ENCODE data around the gene SH3YL1. TPM values are rescaled to one million over a fixed set of nuclear protein-coding genes. Genes with fewer than 3 reads are reported as not detected.

SH3YL1 gene
- total RNA-seq, 1 experiment from 2014 or later = 84.7 TPM

DNA sequence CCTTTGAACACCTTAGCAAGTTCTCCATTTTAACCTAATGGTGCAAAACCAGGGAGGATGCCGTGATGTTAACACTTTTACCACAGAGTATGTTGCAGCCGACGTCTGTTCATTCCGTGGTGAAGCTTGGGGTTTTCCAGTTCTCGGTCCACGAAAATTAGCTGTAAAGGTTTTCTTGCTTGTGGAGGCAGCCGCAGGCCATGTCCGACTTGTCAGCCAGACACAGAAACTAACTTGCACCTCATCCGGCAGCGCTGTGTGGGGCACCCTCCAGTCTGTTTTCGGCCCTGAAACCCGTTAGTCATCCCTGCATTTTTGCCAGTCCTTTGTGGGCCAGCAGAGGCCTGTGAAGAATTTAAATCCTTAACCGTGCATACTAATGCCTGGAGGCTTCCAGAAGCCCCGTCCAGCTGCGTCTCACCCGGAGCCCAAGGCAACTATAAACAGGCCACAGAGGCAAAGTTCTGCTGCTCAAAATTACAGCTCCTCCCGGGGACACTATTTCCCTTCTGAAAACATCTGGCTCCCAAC lies 70.6 kb downstream of the SH3YL1 start:
- ChIA-PET CTCF (no interaction called here), POLR2A (ENCODE audit: unreplicated experiment) (no interaction called here)
- Histone ChIP-seq H2AFZ (no peak overlapping the region), H3K27ac (no peak overlapping the region), H3K4me1 (replicated peaks; ENCODE audit: insufficient read depth) (no peaks in the 10 kb centered on the region), H3K4me3 (no peak overlapping the region), H3K9me2 (ENCODE audit: insufficient read depth) (0 out of 2 replicates have a peak, but pooled peaks cover 5% of the 10 kb centered on the region), H3K36me3 (ENCODE audit: low read depth) (no peaks in the 10 kb centered on the region), H4K20me1 (ENCODE audit: insufficient read depth) (no peaks in the 10 kb centered on the region), H3K9me3 (ENCODE audit: insufficient read depth, low read depth) (no peaks in the 10 kb centered on the region), H3F3A (ENCODE audit: insufficient read depth, low read depth) (no peaks in the 10 kb centered on the region), H3K79me2 (ENCODE audit: low read depth) (no peaks in the 10 kb centered on the region), H3K27me3 (ENCODE audit: insufficient read depth, low read depth) (no peaks in the 10 kb centered on the region), H3K4me2 (no peak overlapping the region)
- intact Hi-C loops (cut with micrococcal nuclease; ENCODE audit: unreplicated experiment) = no loop called here
- TF ChIP-seq, protein P1, sequence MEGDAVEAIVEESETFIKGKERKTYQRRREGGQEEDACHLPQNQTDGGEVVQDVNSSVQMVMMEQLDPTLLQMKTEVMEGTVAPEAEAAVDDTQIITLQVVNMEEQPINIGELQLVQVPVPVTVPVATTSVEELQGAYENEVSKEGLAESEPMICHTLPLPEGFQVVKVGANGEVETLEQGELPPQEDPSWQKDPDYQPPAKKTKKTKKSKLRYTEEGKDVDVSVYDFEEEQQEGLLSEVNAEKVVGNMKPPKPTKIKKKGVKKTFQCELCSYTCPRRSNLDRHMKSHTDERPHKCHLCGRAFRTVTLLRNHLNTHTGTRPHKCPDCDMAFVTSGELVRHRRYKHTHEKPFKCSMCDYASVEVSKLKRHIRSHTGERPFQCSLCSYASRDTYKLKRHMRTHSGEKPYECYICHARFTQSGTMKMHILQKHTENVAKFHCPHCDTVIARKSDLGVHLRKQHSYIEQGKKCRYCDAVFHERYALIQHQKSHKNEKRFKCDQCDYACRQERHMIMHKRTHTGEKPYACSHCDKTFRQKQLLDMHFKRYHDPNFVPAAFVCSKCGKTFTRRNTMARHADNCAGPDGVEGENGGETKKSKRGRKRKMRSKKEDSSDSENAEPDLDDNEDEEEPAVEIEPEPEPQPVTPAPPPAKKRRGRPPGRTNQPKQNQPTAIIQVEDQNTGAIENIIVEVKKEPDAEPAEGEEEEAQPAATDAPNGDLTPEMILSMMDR (conservative IDR thresholded peaks at IDR 0.05) = no peak
- no peak for TF ChIP-seq EZH2 (IDR thresholded peaks at IDR 0.05; ENCODE audit: low read depth)
- BruUV-seq (replicated peaks) = no TSS peak
- DNase-seq = no peak

DNA sequence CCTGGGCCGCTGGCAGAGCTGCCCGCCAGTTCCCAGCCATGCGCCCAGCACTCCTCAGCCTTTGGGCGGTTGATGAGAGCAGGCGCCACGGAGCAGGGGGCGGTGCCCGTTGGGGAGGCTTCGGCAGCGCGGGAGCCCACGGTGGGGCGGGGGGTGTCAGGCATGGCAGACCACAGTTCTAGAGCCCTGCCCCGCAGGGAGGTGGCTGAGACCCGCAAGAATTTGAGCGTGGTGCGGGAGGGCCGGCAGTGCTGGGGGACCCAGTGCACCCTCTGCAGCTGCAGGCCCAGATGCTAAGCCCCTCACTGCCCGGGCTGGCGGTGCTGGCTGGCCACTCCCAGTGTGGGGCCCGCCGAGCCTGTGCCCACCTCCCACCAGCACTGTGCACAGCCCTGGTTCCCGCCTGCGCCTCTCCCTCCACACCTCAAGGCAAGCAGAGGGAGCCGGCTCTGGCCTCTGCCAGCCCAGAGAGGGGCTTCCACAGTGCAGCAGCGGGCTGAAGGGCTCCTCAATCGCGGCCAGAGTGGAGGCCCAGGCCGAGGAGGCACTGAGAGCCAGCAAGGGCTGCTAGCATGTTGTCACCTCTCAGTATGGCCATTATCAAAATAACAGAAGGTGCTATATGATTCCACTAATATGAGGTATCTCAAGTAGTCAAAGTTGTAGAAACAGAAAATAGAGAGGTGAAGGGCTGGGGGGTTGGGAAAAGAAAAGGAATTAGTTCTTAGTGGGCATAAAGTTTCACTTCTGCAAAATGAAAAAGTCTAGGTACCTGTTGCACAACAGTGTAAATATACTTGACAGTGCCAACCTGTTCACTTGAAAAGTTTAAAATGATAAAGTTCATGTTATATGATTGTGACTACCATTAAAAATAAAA lies 72.3 kb downstream of the SH3YL1 start:
- Histone ChIP-seq H4K20me1 (ENCODE audit: insufficient read depth) (no peaks in the 10 kb centered on the region), H3K4me3 (no peak overlapping the region), H3K4me2 (no peak overlapping the region), H3K9me3 (ENCODE audit: insufficient read depth, low read depth) (no peaks in the 10 kb centered on the region; the same call in 1 of the 2 replicates), H3K27me3 (ENCODE audit: insufficient read depth, low read depth) (no peaks in the 10 kb centered on the region), H3K4me1 (replicated peaks; ENCODE audit: insufficient read depth) (no peaks in the 10 kb centered on the region), H3K36me3 (ENCODE audit: low read depth) (no peaks in the 10 kb centered on the region), H3K79me2 (ENCODE audit: low read depth) (no peaks in the 10 kb centered on the region), H3K9me2 (ENCODE audit: insufficient read depth) (0 out of 2 replicates have a peak, but pooled peaks cover 5% of the 10 kb centered on the region), H3F3A (ENCODE audit: insufficient read depth, low read depth) (no peaks in the 10 kb centered on the region), H3K27ac (no peak overlapping the region), H2AFZ (no peak overlapping the region)
- BruUV-seq (replicated peaks) = no TSS peak
- ChIA-PET CTCF (no interaction called here), POLR2A (ENCODE audit: unreplicated experiment) (no interaction called here)
- DNase-seq = peak in 1 of 2 experiments; percentile 8
- intact Hi-C loops (cut with micrococcal nuclease; ENCODE audit: unreplicated experiment) = no loop called here
- TF ChIP-seq, protein P1 (conservative IDR thresholded peaks at IDR 0.05) = no peak
- TF ChIP-seq EZH2 (IDR thresholded peaks at IDR 0.05; ENCODE audit: low read depth) = no peak

DNA sequence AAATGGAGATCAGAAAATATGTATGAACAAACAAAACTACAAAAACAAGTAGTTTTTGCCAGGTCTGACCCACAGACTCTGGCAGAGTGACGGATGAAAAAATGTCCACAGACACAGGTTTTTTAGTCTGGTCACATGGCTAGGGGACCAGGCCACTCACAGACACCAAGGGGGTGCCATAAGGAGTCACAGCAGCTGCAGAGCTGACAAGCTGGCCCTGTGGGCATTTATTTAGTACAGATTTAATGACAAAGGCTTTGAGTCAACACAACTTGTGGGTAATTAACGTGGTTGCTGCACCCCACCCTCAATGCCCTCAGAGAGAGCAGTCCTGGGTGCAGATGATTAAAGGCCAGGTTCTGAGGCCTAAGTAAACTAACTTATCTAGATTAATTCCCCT lies 76.0 kb downstream of the SH3YL1 start:
- Histone ChIP-seq H3K9me3 (ENCODE audit: insufficient read depth, low read depth) (peaks cover 15% of the 10 kb centered on the region), H3K4me2 (no peak overlapping the region), H2AFZ (no peak overlapping the region), H3K4me3 (no peak overlapping the region), H4K20me1 (ENCODE audit: insufficient read depth) (no peaks in the 10 kb centered on the region), H3K4me1 (replicated peaks; ENCODE audit: insufficient read depth) (no peaks in the 10 kb centered on the region), H3F3A (ENCODE audit: insufficient read depth, low read depth) (no peaks in the 10 kb centered on the region), H3K27me3 (ENCODE audit: insufficient read depth, low read depth) (no peaks in the 10 kb centered on the region), H3K9me2 (ENCODE audit: insufficient read depth) (0 out of 2 replicates have a peak, but pooled peaks cover 5% of the 10 kb centered on the region), H3K79me2 (ENCODE audit: low read depth) (no peaks in the 10 kb centered on the region), H3K27ac (no peak overlapping the region), H3K36me3 (ENCODE audit: low read depth) (no peaks in the 10 kb centered on the region)
- DNase-seq = no peak
- ChIA-PET POLR2A (ENCODE audit: unreplicated experiment) (no interaction called here), CTCF (no interaction called here)
- intact Hi-C loops (cut with micrococcal nuclease; ENCODE audit: unreplicated experiment) = no loop called here
- no TSS peak for BruUV-seq (replicated peaks)
- TF ChIP-seq, protein P1 (conservative IDR thresholded peaks at IDR 0.05) = no peak
- TF ChIP-seq EZH2 (IDR thresholded peaks at IDR 0.05; ENCODE audit: low read depth) = no peak
